Cardiac fibroblast (primary cell): ENCODE results near the gene CHD9.

Experiments
- DNase-seq, 2 donors: peaks; one replicate each; pipeline versions ENCODE4 v3.0.0 to v3.0.0-alpha.2; 2010; ENCODE audit warnings: low read depth in 2 of 2
- H3K4me3 ChIP-seq, 2 donors: replicated peaks in 1 of 2; 1 replicate in 1 of 2; 2 replicates in 1 of 2; pipeline ENCODE4 v1.5.1; 2011; ENCODE audit warnings: low read depth in 2 of 2, low read length in 2 of 2, mild to moderate bottlenecking in 2 of 2, moderate library complexity in 1 of 2
- CTCF ChIP-seq: IDR thresholded peaks from one replicate; pipeline ENCODE4 v1.5.1; 2011; ENCODE audit warnings: low read depth, mild to moderate bottlenecking, low read length, inconsistent platforms

Gene CHD9

GRCh38 chr16:53054670-53055485, at the start of gene CHD9:
CHD9 (plus strand) TSS chr16:53054991; CDS start chr16:53156090, 101,099 bp downstream.
- H3K4me3 ChIP-seq, result peak within 1 kb of the TSS; percentile 72 to 78
- peak; percentile 84 to 91 for DNase-seq
- TF ChIP-seq CTCF, result peak; percentile 86

- TF ChIP-seq CTCF, result no peak
- no peak for DNase-seq
- no peak overlapping the region for H3K4me3 ChIP-seq
Measured at GRCh38 chr16:53007095-53007494, 47.7 kb upstream of the CHD9 start.

GRCh38 chr16:53014287-53014686, 40.5 kb upstream of the CHD9 start:
- no peak for TF ChIP-seq CTCF

GRCh38 chr16:53018834-53019416, 35.9 kb upstream of the CHD9 start:
- DNase-seq, result no peak
- no peak for TF ChIP-seq CTCF
- no peak overlapping the region for H3K4me3 ChIP-seq

More at GRCh38 chr16:53014287-53014686, 40.5 kb upstream of the CHD9 start:
- DNase-seq, result no peak
- no peak overlapping the region for H3K4me3 ChIP-seq

GRCh38 chr16:53022374-53022773, 32.4 kb upstream of the CHD9 start:
- peak; percentile 68 to 70 for DNase-seq
- no peak overlapping the region for H3K4me3 ChIP-seq
- peak; percentile 54 for TF ChIP-seq CTCF

GRCh38 chr16:53024045-53024444, 30.7 kb upstream of the CHD9 start:
- DNase-seq, result peak in 1 of 2 donors; percentile 13
- no peak for TF ChIP-seq CTCF
- no peak overlapping the region for H3K4me3 ChIP-seq
